IMR-90 (cell line): Measurements from ENCODE around the gene TBP. TPM values are rescaled to one million over a fixed set of nuclear protein-coding genes. Genes with fewer than 3 reads are reported as not detected.

Source experiments
- ATAC-seq: fragments of 200-7000 bp; cut with Tn5 transposase; 2 replicates; pipeline ENCODE4 v1.9.1; 2020; ENCODE audit warnings: low read depth, mild to moderate bottlenecking, moderate library complexity
- BruUV-seq: library from RNA; stranded (reverse); fragments of 400-500 nt; replicated peaks from 2 replicates; lab custom pipeline; 2021; lab: Mats Ljungman, UMichigan
- CTCF ChIA-PET: fragments of 300-600 bp; formaldehyde crosslinking; extraction: SDS; loops from one replicate; lab custom pipeline; 2021; ENCODE audit warnings: antibody characterized with exemption; lab: Yijun Ruan, JAX
- POLR2A ChIA-PET: fragments of 300-600 bp; sonication (Branson Sonifier 250); formaldehyde crosslinking; loops from one replicate; lab custom pipeline; 2022; ENCODE audit warnings: antibody characterized with exemption; ENCODE audit not compliant: unreplicated experiment; lab: Charles Lee
- DNase-seq: peaks from one replicate; pipeline ENCODE4 v3.0.0; 2013
- H2AFZ ChIP-seq: replicated peaks from 2 replicates; pipeline ENCODE3; 2013; ENCODE audit warnings: low read length, mild to moderate bottlenecking; ENCODE audit not compliant: poor library complexity
- H2AK5ac ChIP-seq: 2 replicates; pipeline ENCODE4 v1.6.1; 2013; ENCODE audit warnings: low read depth, low read length, inconsistent platforms
- H2AK9ac ChIP-seq: replicated peaks from 2 replicates; pipeline ENCODE3; 2013; ENCODE audit warnings: mild to moderate bottlenecking, low read depth, low read length, moderate library complexity; ENCODE audit not compliant: poor library complexity
- H2BK120ac ChIP-seq: 2 replicates; pipeline ENCODE4 v1.6.1; 2013; ENCODE audit warnings: low read depth, low read length, inconsistent platforms
- H2BK15ac ChIP-seq: 3 replicates; pipeline ENCODE4 v1.6.1; 2013; ENCODE audit warnings: low read depth, low read length, inconsistent platforms
- H2BK20ac ChIP-seq: 2 replicates; pipeline ENCODE4 v1.6.1; 2013; ENCODE audit warnings: low read depth, mild to moderate bottlenecking, inconsistent platforms, low read length, moderate library complexity
- H2BK5ac ChIP-seq: 2 replicates; pipeline ENCODE4 v1.6.1; 2013; ENCODE audit warnings: mild to moderate bottlenecking, low read depth, low read length, inconsistent platforms; ENCODE audit not compliant: poor library complexity, severe bottlenecking
- H3K14ac ChIP-seq: replicated peaks from 2 replicates; pipeline ENCODE4 v1.6.1; 2013; ENCODE audit warnings: low read depth, low read length, inconsistent platforms
- H3K18ac ChIP-seq: 2 replicates; pipeline ENCODE4 v1.6.1; 2013; ENCODE audit warnings: low read depth, low read length, control low read depth
- H3K23ac ChIP-seq: 2 replicates; pipeline ENCODE4 v1.6.1; 2013; ENCODE audit warnings: low read depth, low read length, inconsistent platforms
- H3K27ac ChIP-seq: 2 replicates; pipeline ENCODE4 v1.5.1; 2013; ENCODE audit warnings: mild to moderate bottlenecking, control low read depth, low read length; ENCODE audit not compliant: insufficient read depth
- H3K27me3 ChIP-seq: 2 replicates; pipeline ENCODE4 v1.6.1; 2013; ENCODE audit warnings: low read length; ENCODE audit not compliant: control insufficient read depth, insufficient read depth
- H3K36me3 ChIP-seq: 2 replicates; pipeline ENCODE4 v1.6.1; 2013; ENCODE audit warnings: low read length, mixed read lengths; ENCODE audit not compliant: control insufficient read depth, insufficient read depth
- H3K4ac ChIP-seq: 2 replicates; pipeline ENCODE4 v1.6.1; 2013; ENCODE audit warnings: low read depth, low read length, inconsistent platforms
- H3K4me1 ChIP-seq: 2 replicates; pipeline ENCODE4 v1.6.1; 2013; ENCODE audit warnings: low read length, mixed read lengths; ENCODE audit not compliant: control insufficient read depth, insufficient read depth
- H3K4me2 ChIP-seq: 2 replicates; pipeline ENCODE4 v1.6.1; 2013; ENCODE audit warnings: low read depth, mild to moderate bottlenecking, control low read depth, low read length, moderate library complexity
- H3K4me3 ChIP-seq: 2 replicates; pipeline ENCODE4 v1.5.1; 2013; ENCODE audit warnings: low read depth, mild to moderate bottlenecking, control low read depth, low read length, moderate library complexity; ENCODE audit not compliant: insufficient read depth
- H3K56ac ChIP-seq: 2 replicates; pipeline ENCODE4 v1.6.1; 2013; ENCODE audit warnings: low read length, inconsistent platforms; ENCODE audit not compliant: insufficient read depth; ENCODE audit errors: extremely low read depth
- H3K79me1 ChIP-seq, 2 experiments: 2 replicates each; pipeline ENCODE4 v1.6.1; 2013; ENCODE audit warnings: low read length in 2 of 2, inconsistent platforms in 1 of 2, low read depth in 1 of 2
- H3K9ac ChIP-seq: 2 replicates; pipeline ENCODE4 v1.6.1; 2013; ENCODE audit warnings: low read depth, low read length, control low read depth
- H3K9me1 ChIP-seq: 2 replicates; pipeline ENCODE4 v1.6.1; 2013; ENCODE audit warnings: low read length, inconsistent platforms; ENCODE audit not compliant: insufficient read depth
- H3K9me3 ChIP-seq: 2 replicates; pipeline ENCODE4 v1.6.1; 2013; ENCODE audit warnings: low read length; ENCODE audit not compliant: control insufficient read depth, insufficient read depth
- H4K20me1 ChIP-seq: 2 replicates; pipeline ENCODE4 v1.6.1; 2013; ENCODE audit warnings: low read length, inconsistent platforms; ENCODE audit not compliant: insufficient read depth
- H4K5ac ChIP-seq: 2 replicates; pipeline ENCODE4 v1.6.1; 2013; ENCODE audit warnings: mild to moderate bottlenecking, low read depth, low read length, control low read depth
- H4K8ac ChIP-seq, 2 experiments: 2 replicates each; pipeline ENCODE4 v1.6.1; 2013; ENCODE audit warnings: low read depth in 2 of 2, low read length in 2 of 2, control low read depth in 1 of 2, inconsistent platforms in 1 of 2
- H4K91ac ChIP-seq: 2 replicates; pipeline ENCODE4 v1.6.1; 2013; ENCODE audit warnings: low read depth, low read length, inconsistent platforms; ENCODE audit not compliant: insufficient read depth
- CEBPB ChIP-seq: IDR thresholded peaks from 2 replicates; pipeline ENCODE4 v1.6.1; 2012; ENCODE audit warnings: low read depth, low read length, improper control_type of control experiment
- CTCF ChIP-seq: conservative IDR thresholded peaks from 2 replicates; pipeline ENCODE4 v1.5.1; 2012; ENCODE audit warnings: mild to moderate bottlenecking, low read depth, low read length, improper control_type of control experiment
- ELK1 ChIP-seq: fragments of 150-350 bp; IDR thresholded peaks from 2 replicates; pipeline ENCODE4 v1.6.1; 2016; ENCODE audit warnings: low read depth, mild to moderate bottlenecking, low read length, moderate library complexity, borderline replicate concordance
- POLR2A ChIP-seq: IDR thresholded peaks from 2 replicates; pipeline ENCODE4 v1.6.1; 2012; ENCODE audit warnings: mild to moderate bottlenecking, low read depth, low read length
- RCOR1 ChIP-seq: IDR thresholded peaks from 2 replicates; pipeline ENCODE4 v1.6.1; 2012; ENCODE audit warnings: mild to moderate bottlenecking, low read length, improper control_type of control experiment; ENCODE audit not compliant: insufficient replicate concordance
- RFX5 ChIP-seq: IDR thresholded peaks from 2 replicates; pipeline ENCODE4 v1.8.0; 2012; ENCODE audit warnings: low read depth, mild to moderate bottlenecking, low read length, moderate library complexity
- WGBS, 2 experiments: methylation state at CpG; one replicate each; pipeline versions ENCODE4 v1.1.5 to v1.1.7; 2013; ENCODE audit warnings: missing lambda C conversion rate in 2 of 2; ENCODE audit not compliant: insufficient read length in 1 of 2; ENCODE audit errors: extremely low coverage in 2 of 2; 5-methylcytosine and 5-hydroxymethylcytosine counted together
- dilution Hi-C: fragments of 300-500 bp; cut with HindIII; formaldehyde crosslinking; loops from one replicate; pipeline ENCODE4 v1.14.3; 2018; ENCODE audit warnings: low sequenced_read_pairs; ENCODE audit not compliant: unreplicated experiment
- in situ Hi-C: fragments of 300-500 bp; cut with MboI; formaldehyde crosslinking; loops from 3 replicates; pipeline ENCODE4 v1.14.3; 2019; ENCODE audit warnings: low sequenced_read_pairs, inconsistent platforms, mixed read lengths
- intact Hi-C: fragments of 100-400 bp; cut with micrococcal nuclease; formaldehyde crosslinking; loops from 2 replicates; pipeline ENCODE4 v1.10.0; 2022
- polyA plus RNA-seq, 3 experiments: library from polyadenylated mRNA; depleted of rRNA; stranded (reverse); fragments of >200 nt; gene quantifications; 2 replicates each; pipeline ENCODE4 v1.2.3, GENCODE V29; 2012; ENCODE audit warnings: low replicate concordance in 1 of 3
- total RNA-seq: library from RNA; depleted of rRNA; stranded (reverse); fragments of >200 nt; gene quantifications from 2 replicates; pipeline ENCODE4 v1.2.3, GENCODE V29; 2012

TBP gene
- total and polyA plus RNA-seq, 2 of the 4 experiments (the other 2 are of a cell fraction) = 8.8 to 12.5 TPM

DNA sequence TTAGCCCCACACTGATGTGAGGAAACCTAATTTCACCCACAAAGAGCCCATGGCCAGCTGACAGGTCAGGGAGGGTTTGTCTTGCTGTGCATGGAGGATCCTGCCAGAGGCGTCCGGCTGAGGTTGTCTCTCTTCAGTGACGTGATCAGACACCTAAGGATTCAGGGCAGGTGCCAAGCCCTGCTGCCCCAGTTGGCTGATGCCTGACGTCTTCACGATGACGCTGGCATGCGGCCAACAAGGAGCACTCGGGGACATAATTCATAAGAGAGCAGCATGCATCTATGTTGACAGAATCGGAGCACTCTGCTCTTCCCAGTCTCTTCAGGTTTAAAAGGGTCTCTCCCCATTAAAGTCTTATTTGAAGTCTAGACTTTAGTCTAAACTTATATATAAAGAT, 48.9 kb upstream of the TBP start (continued):
- TF ChIP-seq RCOR1 = no peak
- TF ChIP-seq CEBPB = no peak
- TF ChIP-seq ELK1 = no peak

DNA sequence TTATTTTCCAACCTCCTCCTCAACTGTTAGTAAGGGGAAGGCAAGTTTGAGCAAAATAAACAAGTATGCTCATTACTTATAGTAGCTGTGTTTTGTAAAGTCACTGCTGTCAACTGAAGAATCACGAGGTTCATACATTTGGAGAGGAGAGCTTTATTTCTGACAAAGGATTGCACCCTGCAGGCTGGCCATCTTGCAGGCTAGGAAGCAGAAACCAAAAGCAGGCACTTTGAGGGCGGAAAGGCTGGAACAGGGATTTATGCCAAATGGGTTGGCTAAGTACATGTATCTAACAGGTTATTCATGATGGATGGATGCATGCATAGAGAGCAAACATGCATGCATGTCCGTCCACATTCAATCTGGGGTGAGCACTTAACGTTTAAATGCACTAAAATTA, 47.7 kb upstream of the TBP start:
- intact Hi-C loops = no loop called here
- ATAC-seq (no peak), DNase-seq (no peak)
- ChIA-PET POLR2A (no interaction called here), CTCF (interaction anchor here (1.7 kb wide), 1 partner anchor 717 kb away, joined by 6 read pairs; no protein-coding TSS in a partner anchor)
- Histone ChIP-seq H3K27me3 (no peaks in the 10 kb centered on the region; the same call in 1 of the 2 replicates), H4K91ac (no peak overlapping the region), H3K27ac (no peak overlapping the region), H4K20me1 (no peaks in the 10 kb centered on the region), H2BK20ac (no peak overlapping the region), H2AK9ac (no peak overlapping the region), H4K8ac (no peak overlapping the region), H3K23ac (no peak overlapping the region), H3K4me3 (no peak overlapping the region), H3K36me3 (no peaks in the 10 kb centered on the region), H3K4me2 (no peak overlapping the region), H3K79me1 (no peaks in the 10 kb centered on the region), H3K9me1 (no peaks in the 10 kb centered on the region), H3K9me3 (peaks cover 13% of the 10 kb centered on the region; the same call in 1 of the 2 replicates), H3K14ac (no peak overlapping the region), H4K5ac (no peak overlapping the region), H2BK120ac (no peak overlapping the region), H3K9ac (no peak overlapping the region), H2BK5ac (no peak overlapping the region), H2AK5ac (no peak overlapping the region), H3K4ac (no peak overlapping the region), H3K56ac (no peak overlapping the region), H3K18ac (no peak overlapping the region), H2BK15ac (no peak overlapping the region), H2AFZ (no peak overlapping the region), H3K4me1 (no peaks in the 10 kb centered on the region)
- dilution Hi-C loops = no loop called here
- BruUV-seq = no TSS peak
- TF ChIP-seq POLR2A (no peak), CTCF (no peak), RFX5 (no peak)
- 54% methylated on average over 2 of the region's 4 CpGs; no CpG with 5 or more reads in 1 of the 2 experiments for WGBS, 2 experiments
- in situ Hi-C loops = no loop called here
